ENCODE data around the gene HOMER3. TPM values are rescaled to one million over a fixed set of nuclear protein-coding genes. Genes with fewer than 3 reads are reported as not detected.
"Not testable (repeated sequence)": the region's sequence is repeated elsewhere in the genome, so short reads cannot be mapped to it uniquely, and the experiment has no call there.

HOMER3 gene
- total RNA-seq, 1 donor from 2014 or later: 0.75 TPM

DNA sequence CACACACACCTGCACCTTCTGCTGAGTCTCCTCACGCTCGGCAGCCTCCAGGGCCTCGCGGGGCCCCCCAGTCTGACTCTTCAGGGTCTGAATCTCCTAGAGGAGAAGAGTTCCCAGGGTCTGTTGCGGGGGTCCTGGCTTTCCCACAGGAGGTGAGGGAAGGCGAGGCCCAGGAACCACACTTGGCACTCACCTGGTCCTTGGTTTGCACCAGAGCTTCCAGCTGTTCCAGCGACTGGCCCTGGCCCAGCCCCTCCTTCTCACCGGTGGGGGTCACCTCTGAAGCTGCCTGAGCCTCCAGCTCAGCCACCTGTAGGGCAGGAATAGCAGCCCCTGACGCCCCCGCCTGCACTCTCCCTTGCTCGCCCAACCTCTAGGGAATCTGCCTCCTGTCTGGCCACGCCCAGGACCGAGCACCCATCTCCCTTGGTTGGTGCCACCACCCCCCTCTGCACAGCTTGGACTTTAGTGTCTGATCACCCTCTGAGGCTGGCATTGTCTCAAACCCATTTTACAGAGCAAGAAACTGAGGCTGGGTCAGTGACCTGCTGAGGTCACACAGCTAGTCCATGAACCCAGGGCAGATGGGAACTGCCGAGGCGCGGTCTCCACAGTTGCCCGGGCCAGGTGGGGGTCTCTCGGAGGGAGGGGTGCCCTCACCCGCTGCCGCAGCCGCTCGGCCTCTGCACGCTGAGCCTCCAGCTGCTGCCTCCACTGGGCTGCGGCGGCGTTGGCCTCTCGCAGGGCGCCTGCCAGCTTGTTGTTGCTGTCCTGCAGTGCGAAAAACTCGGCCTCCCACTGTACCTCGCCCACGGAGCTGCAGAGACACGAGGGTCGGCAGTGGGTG is 9.5 kb downstream of the HOMER3 start:
- no peak overlapping the region for H3K27ac Mint-ChIP-seq
- H3K27me3 Mint-ChIP-seq (ENCODE audit: insufficient read depth): peaks cover 8% of the 10 kb centered on the region
- intact Hi-C loops (cut with micrococcal nuclease): loop anchor here (1.0 kb wide), 6 partner anchors 10 to 295 kb away; partner anchors contain the start of genes COPE, DDX49, HOMER3 and SLC25A42
- H3K9me3 Mint-ChIP-seq: no peaks in the 10 kb centered on the region
- peaks cover 5% of the 10 kb centered on the region for H3K4me1 Mint-ChIP-seq (ENCODE audit: low read depth)
- H3K36me3 Mint-ChIP-seq (ENCODE audit: low read depth): peaks cover 7% of the 10 kb centered on the region
- H3K4me3 Mint-ChIP-seq: no peak overlapping the region
- DNase-seq (ENCODE audit: low spot score): no peak

DNA sequence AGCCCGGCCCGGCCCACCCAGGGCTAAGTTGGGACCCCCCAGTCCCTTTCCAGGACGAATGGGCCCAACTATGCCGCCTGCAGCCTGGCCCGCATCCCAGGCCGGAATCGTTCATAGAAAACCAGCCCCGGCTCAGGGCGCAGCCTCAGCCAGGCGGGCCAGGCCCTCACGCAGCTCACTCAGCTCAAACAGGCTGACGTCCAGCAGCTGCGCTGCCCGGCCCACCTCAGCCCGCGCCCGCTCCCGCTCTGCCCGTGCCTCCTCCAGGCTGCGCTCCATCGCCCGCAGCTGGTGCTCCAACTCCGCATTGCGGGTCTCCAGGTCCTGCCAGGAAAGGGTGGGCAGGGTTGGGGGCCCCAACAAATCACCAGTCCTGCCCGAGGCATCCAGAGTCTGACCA is 11.7 kb downstream of the HOMER3 start:
- Mint-ChIP-seq H3K9me3 (no peaks in the 10 kb centered on the region), H3K4me1 (ENCODE audit: low read depth) (peaks cover 5% of the 10 kb centered on the region), H3K27me3 (ENCODE audit: insufficient read depth) (peaks cover 8% of the 10 kb centered on the region), H3K27ac (no peak overlapping the region), H3K4me3 (no peak overlapping the region), H3K36me3 (ENCODE audit: low read depth) (peaks cover 19% of the 10 kb centered on the region)
- no peak for DNase-seq (ENCODE audit: low spot score)
- intact Hi-C loops (cut with micrococcal nuclease): no loop called here

DNA sequence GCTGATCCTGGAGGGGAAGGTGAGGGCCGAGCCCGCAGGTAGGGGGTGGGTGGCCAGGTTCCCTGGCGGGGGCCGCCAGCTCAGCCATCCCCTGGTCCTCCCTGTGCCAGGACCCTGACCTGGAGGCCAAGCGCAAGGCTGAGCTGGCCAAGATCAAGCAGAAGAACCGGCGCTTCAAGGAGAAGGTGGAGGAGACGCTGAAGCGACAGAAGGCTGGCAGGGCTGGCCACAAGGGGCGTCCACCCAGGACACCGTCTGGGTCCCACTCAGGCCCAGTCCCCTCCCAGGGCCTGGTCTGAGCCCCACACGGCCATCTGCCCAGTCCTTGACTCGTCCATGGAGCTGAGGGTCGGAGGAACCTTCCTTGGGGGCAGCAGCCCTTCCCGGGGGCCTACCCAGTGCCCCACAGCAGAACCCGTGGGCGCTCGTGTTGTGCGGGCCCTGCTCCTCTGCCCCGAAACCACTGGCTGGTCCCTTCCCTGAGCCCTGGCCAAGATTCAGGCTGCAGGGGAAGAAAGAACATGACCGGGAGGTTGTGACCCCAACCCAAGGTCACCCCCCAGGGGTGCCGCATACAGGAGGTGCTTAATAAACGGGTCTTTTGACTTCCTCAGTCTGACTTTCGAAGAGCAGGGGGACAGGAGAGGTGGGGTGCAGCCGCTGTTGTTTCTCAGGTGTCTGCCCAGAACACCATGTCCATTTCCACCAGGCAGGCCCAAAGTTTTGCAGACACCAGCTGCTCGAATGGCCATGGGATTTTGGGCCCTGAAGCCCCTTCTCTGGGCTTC is 12.8 kb downstream of the HOMER3 start:
- peaks cover 5% of the 10 kb centered on the region for H3K4me1 Mint-ChIP-seq (ENCODE audit: low read depth)
- intact Hi-C loops (cut with micrococcal nuclease): no loop called here
- H3K36me3 Mint-ChIP-seq (ENCODE audit: low read depth): peaks cover 24% of the 10 kb centered on the region
- no peaks in the 10 kb centered on the region for H3K9me3 Mint-ChIP-seq
- no peak overlapping the region for H3K27ac Mint-ChIP-seq
- DNase-seq (ENCODE audit: low spot score): no peak
- H3K27me3 Mint-ChIP-seq (ENCODE audit: insufficient read depth): peaks cover 2% of the 10 kb centered on the region
- H3K4me3 Mint-ChIP-seq: no peak overlapping the region

DNA sequence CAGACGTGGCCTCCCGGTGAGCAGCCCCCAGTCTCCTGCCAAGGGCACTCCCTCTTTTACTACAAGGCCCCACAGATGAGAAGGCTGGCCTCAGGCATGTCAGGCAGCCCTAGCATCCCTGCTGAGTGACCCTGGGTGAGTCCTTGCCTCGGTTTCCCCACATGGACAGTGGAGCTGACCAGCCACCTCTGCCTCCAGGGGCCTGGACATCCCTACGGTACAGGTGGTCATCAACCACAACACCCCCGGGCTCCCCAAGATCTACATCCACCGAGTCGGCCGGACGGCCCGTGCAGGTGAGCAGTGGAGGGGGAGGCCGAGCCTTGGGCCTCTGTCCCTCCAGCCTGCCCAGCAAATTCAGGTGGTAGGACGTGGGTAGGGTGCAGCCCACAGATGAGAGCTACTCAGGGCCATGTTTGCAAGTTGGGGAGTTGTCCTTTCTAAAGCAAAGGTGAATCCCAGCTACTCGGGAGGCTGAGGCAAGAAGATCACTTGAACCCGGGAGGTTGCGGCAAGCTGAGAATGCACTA is 16.3 kb downstream of the HOMER3 start:
- H3K27me3 Mint-ChIP-seq (ENCODE audit: insufficient read depth): no peaks in the 10 kb centered on the region
- intact Hi-C loops (cut with micrococcal nuclease): no loop called here
- H3K36me3 Mint-ChIP-seq (ENCODE audit: low read depth): peaks cover 36% of the 10 kb centered on the region
- peak overlapping the region; percentile 33 for H3K4me3 Mint-ChIP-seq
- no peaks in the 10 kb centered on the region for H3K9me3 Mint-ChIP-seq
- H3K4me1 Mint-ChIP-seq (ENCODE audit: low read depth): peaks cover 9% of the 10 kb centered on the region
- no peak overlapping the region for H3K27ac Mint-ChIP-seq
- no peak for DNase-seq (ENCODE audit: low spot score)

DNA sequence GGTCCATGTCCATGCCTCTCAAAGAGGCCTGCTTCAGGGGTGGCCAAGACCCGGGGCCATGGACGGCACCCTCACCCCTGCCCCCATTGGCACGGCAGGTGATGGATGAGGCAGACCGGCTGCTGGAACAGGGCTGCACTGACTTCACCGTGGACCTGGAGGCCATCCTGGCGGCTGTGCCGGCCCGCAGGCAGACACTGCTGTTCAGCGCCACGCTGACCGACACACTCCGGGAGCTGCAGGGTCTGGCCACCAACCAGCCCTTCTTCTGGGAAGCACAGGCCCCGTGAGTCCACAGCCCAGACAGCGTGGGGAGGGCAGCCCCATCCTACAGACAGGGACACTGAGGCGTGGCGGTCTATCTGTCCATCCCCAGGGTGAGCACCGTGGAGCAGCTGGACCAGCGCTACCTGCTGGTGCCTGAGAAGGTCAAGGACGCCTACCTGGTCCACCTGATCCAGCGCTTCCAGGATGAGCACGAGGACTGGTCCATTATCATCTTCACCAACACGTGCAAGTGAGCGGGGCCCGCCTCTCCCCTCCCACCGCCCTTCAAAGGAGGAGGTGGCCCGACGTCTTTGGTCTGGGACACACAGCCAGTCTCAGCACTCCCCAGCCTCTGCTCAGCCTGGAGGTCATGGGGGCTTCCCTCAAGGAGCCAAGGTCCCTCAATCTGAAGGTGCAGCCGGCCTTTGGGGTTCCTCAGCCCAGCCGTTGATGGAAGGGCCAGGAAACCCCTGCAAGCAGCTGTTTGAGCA is 18.6 kb downstream of the HOMER3 start:
- Mint-ChIP-seq H3K4me3 (no peak overlapping the region), H3K27me3 (ENCODE audit: insufficient read depth) (no peaks in the 10 kb centered on the region), H3K9me3 (no peaks in the 10 kb centered on the region), H3K36me3 (ENCODE audit: low read depth) (peaks cover 35% of the 10 kb centered on the region), H3K27ac (no peak overlapping the region), H3K4me1 (ENCODE audit: low read depth) (peaks cover 14% of the 10 kb centered on the region)
- intact Hi-C loops (cut with micrococcal nuclease): no loop called here
- no peak for DNase-seq (ENCODE audit: low spot score)

DNA sequence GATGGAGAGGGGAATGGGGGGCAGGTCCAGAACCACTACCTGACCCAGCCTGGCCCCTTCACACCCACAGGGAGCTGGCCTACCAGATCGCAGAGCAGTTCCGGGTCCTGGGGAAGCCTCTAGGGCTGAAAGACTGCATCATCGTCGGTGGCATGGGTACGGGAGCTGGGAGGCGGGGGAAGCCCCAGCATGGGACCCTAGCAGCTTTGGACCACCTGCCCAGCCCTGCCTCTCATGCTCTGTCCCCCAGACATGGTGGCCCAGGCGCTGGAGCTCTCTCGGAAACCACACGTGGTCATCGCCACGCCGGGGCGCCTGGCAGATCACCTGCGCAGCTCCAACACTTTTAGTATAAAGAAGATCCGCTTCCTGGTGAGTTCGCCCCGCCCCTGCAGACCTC is 19.4 kb downstream of the HOMER3 start:
- Mint-ChIP-seq H3K36me3 (ENCODE audit: low read depth) (peaks cover 33% of the 10 kb centered on the region), H3K9me3 (no peaks in the 10 kb centered on the region), H3K4me3 (peak overlapping the region; percentile 94), H3K4me1 (ENCODE audit: low read depth) (peaks cover 21% of the 10 kb centered on the region), H3K27ac (no peak overlapping the region), H3K27me3 (ENCODE audit: insufficient read depth) (no peaks in the 10 kb centered on the region)
- intact Hi-C loops (cut with micrococcal nuclease): no loop called here
- no peak for DNase-seq (ENCODE audit: low spot score)

DNA sequence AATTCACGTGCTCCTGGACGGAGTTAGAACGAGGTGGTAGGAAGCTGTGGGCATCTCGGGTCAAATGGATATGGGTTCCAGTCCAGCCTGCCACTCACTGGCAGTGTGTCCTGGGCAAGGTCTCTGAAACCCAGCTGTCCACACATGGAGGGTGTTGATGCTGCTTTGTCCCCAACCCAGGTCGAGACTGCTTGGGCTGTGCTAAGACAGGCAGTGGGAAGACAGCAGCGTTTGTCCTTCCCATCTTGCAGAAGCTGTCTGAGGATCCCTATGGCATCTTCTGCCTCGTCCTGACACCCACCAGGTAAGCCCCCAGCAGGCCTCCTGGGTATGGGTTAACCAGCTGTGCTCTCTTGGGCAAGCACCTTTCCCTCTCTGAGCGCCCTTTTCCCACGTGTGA is 20.6 kb downstream of the HOMER3 start:
- no peak for DNase-seq (ENCODE audit: low spot score)
- no peaks in the 10 kb centered on the region for H3K9me3 Mint-ChIP-seq
- no peaks in the 10 kb centered on the region for H3K27me3 Mint-ChIP-seq (ENCODE audit: insufficient read depth)
- peak overlapping the region; percentile 84 for H3K27ac Mint-ChIP-seq
- peak overlapping the region; percentile 94 for H3K4me3 Mint-ChIP-seq
- intact Hi-C loops (cut with micrococcal nuclease): no loop called here
- peaks cover 21% of the 10 kb centered on the region for H3K4me1 Mint-ChIP-seq (ENCODE audit: low read depth)
- peaks cover 31% of the 10 kb centered on the region for H3K36me3 Mint-ChIP-seq (ENCODE audit: low read depth)

DNA sequence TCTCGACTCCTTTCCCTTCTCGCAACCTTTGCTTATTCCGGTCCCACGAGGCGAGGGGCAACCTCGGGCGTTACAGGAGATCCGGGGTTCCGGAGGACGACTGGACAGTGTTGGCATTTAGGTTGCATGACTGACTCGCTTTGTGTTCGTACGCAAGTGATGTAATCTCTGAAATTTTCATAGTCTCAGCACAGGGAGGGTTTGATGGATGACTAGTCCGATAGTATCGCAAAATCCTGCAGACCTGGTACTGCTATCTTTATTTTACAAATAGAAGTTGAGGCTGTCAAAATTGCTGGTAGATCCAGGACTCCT is 21.2 kb downstream of the HOMER3 start:
- Mint-ChIP-seq H3K4me3 (peak overlapping the region; percentile 94), H3K27me3 (ENCODE audit: insufficient read depth) (no peaks in the 10 kb centered on the region), H3K36me3 (ENCODE audit: low read depth) (peaks cover 32% of the 10 kb centered on the region), H3K27ac (peak overlapping the region; percentile 84), H3K4me1 (ENCODE audit: low read depth) (peaks cover 21% of the 10 kb centered on the region), H3K9me3 (no peaks in the 10 kb centered on the region)
- intact Hi-C loops (cut with micrococcal nuclease): loop anchor here (1.0 to 5.0 kb wide), 15 partner anchors 12 to 988 kb away; partner anchors contain the start of genes ARMC6, BORCS8, CCDC124 and ELL
- DNase-seq (ENCODE audit: low spot score): no peak

DNA sequence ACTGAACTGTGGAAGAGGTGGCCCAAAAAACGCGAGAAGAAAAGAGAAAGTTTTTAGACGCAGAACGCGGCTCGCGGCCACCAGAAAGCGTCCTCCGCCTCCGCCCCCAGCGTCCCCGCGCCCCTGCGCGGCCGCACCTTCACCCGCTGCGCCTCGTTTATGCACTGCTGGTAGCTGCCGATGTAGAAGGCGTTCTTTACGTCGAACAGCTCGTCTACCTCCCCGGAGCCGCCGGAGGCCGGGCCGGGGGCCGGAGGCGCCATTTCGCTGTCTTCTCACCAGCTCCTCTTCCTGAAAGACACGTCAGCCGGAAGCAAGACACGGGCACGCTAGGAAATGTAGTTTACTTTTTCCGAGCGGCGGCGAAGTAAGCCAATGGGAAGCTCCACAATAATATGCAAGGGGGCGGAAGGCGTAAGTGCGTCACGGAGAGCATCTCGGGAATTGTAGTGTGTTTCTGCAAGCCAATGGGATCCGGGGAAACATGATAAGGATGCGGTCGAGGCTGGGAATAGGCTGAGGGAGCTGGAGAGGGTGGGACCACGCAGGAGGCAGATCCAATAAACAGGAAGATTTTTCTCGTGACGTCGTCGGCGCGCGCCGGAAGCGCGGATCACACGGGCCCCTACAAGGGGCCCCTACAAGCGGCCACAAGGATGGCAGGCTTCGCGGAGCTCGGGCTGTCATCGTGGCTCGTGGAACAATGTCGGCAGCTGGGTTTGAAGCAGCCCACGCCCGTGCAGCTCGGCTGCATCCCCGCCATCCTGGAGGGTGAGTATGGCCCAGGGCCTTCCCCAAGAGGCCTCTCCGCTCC is 21.7 kb downstream of the HOMER3 start, which contains the start of the genes COPE and DDX49:
TSS of gene COPE (minus strand) at position 302 of the 814 bp plus-strand sequence. CDS start at position 263, 39 bp downstream.
TSS of gene DDX49 (plus strand) at position 630 of the 814 bp plus-strand sequence. CDS start at position 657, 27 bp downstream.
- peaks cover 21% of the 10 kb centered on the region for H3K4me1 Mint-ChIP-seq (ENCODE audit: low read depth)
- peaks cover 28% of the 10 kb centered on the region for H3K36me3 Mint-ChIP-seq (ENCODE audit: low read depth)
- intact Hi-C loops (cut with micrococcal nuclease): loop anchor here (1.0 to 5.0 kb wide), 15 partner anchors 13 to 987 kb away; partner anchors contain the start of genes ARMC6, BORCS8, CCDC124 and ELL
- no peaks in the 10 kb centered on the region for H3K27me3 Mint-ChIP-seq (ENCODE audit: insufficient read depth)
- DNase-seq (ENCODE audit: low spot score): peak; percentile 97
- peak within 1 kb of the TSS; percentile 94 for H3K4me3 Mint-ChIP-seq
- no peaks in the 10 kb centered on the region for H3K9me3 Mint-ChIP-seq
- H3K27ac Mint-ChIP-seq: peak within 1 kb of the TSS; percentile 84

DNA sequence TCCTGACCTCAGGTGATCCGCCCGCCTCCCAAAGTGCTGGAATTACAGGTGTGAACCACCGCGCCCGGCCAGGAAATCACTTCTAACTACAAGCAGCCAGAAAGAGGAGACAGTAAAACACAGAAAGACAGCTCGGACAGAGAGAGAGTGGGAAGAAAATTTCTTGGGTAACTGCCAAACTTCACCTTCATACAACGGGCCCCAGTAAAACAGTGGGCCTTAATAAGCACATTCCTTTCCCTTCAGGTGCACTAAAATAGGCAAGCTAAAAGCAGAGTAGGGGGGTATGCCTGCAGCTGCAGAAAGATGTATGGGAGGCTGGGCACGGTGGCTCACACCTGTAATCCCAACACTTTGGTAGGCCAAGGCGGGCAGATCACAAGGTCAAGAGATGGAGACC is 23.4 kb downstream of the HOMER3 start:
- Mint-ChIP-seq H3K36me3 (ENCODE audit: low read depth) (peaks cover 30% of the 10 kb centered on the region), H3K4me1 (ENCODE audit: low read depth) (peaks cover 21% of the 10 kb centered on the region), H3K4me3 (peak overlapping the region; percentile 94)
- not testable (repeated sequence) for H3K9me3 Mint-ChIP-seq; H3K27ac Mint-ChIP-seq; DNase-seq (ENCODE audit: low spot score); H3K27me3 Mint-ChIP-seq (ENCODE audit: insufficient read depth)
- intact Hi-C loops (cut with micrococcal nuclease): loop anchor here (5.0 kb wide), 2 partner anchors 635 to 985 kb away; partner anchors contain the start of genes CCDC124 and JUND

DNA sequence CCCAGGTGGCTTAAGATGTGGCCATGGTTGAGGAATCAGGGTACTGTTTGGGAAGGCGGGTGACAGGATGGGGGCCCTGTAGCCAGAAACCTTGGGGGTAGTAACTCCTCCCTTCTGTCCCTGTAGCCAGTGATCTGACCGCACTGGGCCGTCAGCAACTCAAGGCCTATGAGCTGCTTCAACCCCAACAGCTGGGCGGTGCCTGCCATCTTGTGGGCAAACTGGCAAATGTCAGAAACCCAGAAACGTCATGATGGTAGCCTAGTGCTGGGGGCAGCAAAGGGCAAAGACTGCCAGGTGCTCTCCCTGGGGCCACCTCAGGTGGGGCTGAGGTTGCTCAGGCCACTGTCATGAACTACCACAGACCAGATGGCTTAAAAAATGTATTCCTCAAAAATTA is 25.4 kb downstream of the HOMER3 start:
- intact Hi-C loops (cut with micrococcal nuclease): loop anchor here (5.0 kb wide), 2 partner anchors 633 to 983 kb away; partner anchors contain the start of genes CCDC124 and JUND
- H3K27ac Mint-ChIP-seq: peak overlapping the region; percentile 44
- no peaks in the 10 kb centered on the region for H3K27me3 Mint-ChIP-seq (ENCODE audit: insufficient read depth)
- H3K9me3 Mint-ChIP-seq: no peaks in the 10 kb centered on the region
- H3K4me3 Mint-ChIP-seq: peak overlapping the region; percentile 45
- H3K36me3 Mint-ChIP-seq (ENCODE audit: low read depth): peaks cover 26% of the 10 kb centered on the region
- peaks cover 20% of the 10 kb centered on the region for H3K4me1 Mint-ChIP-seq (ENCODE audit: low read depth)
- DNase-seq (ENCODE audit: low spot score): no peak
